Measurements from ENCODE around the gene COG2. TPM values are rescaled to one million over a fixed set of nuclear protein-coding genes. Genes with fewer than 3 reads are reported as not detected.

COG2 gene
- total and polyA plus RNA-seq, 2 of the 13 experiments (the other 11 are each of a cell fraction or from before 2014, with no cell fraction given): 16.8 to 36.3 TPM

- TF ChIP-seq PRDM15 (CRISPR knock-in tag; IDR thresholded peaks at IDR 0.05) (no peak), PRMT3 (CRISPR knock-in tag; IDR thresholded peaks at IDR 0.05; ENCODE audit: borderline replicate concordance, low read depth) (no peak), HNF4G (IDR thresholded peaks at IDR 0.05; ENCODE audit: borderline replicate concordance, low read depth, low read length) (peak; percentile 83), HNF4G (CRISPR knock-in tag; IDR thresholded peaks at IDR 0.05; ENCODE audit: borderline replicate concordance, low read depth) (peak; percentile 68; the same call in 1 of the 2 replicates), ZNF343 (CRISPR knock-in tag; IDR thresholded peaks at IDR 0.05) (0 out of 2 replicates have a peak, but pooled peaks have one; percentile 39), ZNF740 (CRISPR knock-in tag; IDR thresholded peaks at IDR 0.05) (no peak), ZNF660 (CRISPR knock-in tag; IDR thresholded peaks at IDR 0.05; ENCODE audit: borderline replicate concordance, low read depth) (no peak), ZNF766 (CRISPR knock-in tag; IDR thresholded peaks at IDR 0.05; ENCODE audit: borderline replicate concordance) (no peak), HDAC1 (CRISPR knock-in tag; IDR thresholded peaks at IDR 0.05) (peak; percentile 94), ZNF350 (CRISPR knock-in tag; IDR thresholded peaks at IDR 0.05; ENCODE audit: borderline replicate concordance, low read depth) (peak; percentile 44; the same call in 1 of the 2 replicates), TOE1 (CRISPR knock-in tag; IDR thresholded peaks at IDR 0.05) (no peak), ZNF207 (IDR thresholded peaks at IDR 0.05; ENCODE audit: borderline replicate concordance) (no peak), ZNF33B (CRISPR knock-in tag; IDR thresholded peaks at IDR 0.05) (no peak), TBX2 (CRISPR knock-in tag; IDR thresholded peaks at IDR 0.05; ENCODE audit: borderline replicate concordance) (peak; percentile 72; the same call in 1 of the 2 replicates), ZHX2 (IDR thresholded peaks at IDR 0.05; ENCODE audit: low read depth) (no peak), ZHX2 (CRISPR knock-in tag; IDR thresholded peaks at IDR 0.05; ENCODE audit: borderline replicate concordance) (no peak), RELA (CRISPR knock-in tag; IDR thresholded peaks at IDR 0.05) (no peak), ZNF17 (CRISPR knock-in tag; IDR thresholded peaks at IDR 0.05) (no peak), ZNF670 (CRISPR knock-in tag; IDR thresholded peaks at IDR 0.05; ENCODE audit: borderline replicate concordance) (no peak), TFDP1 (CRISPR knock-in tag; IDR thresholded peaks at IDR 0.05; ENCODE audit: borderline replicate concordance) (no peak)
Observed at GRCh38 chr1:230639714-230640209, 2.5 kb upstream of the COG2 start (continued).
